ENCODE measurements around the gene ADCYAP1R1.

DNA sequence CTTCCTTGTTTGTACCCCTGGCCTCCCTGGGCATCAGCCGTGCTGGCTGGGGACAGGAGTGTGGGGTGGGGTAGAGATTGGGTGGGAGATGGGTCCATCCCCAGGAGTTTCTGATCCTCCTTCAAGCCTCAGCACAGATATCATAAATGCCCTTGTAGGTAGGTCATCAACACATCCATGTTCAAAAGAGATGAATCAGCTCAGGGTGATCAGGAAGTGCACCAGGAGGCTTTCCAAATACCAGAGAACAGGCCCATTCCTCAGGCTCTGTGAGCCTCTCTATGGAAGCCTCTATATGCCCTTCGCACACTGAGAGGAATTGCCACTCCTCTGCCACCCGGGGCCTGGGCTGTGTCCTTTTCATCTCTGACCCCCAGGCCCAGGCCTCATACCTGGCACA is 31.9 kb upstream of the ADCYAP1R1 start:
- TF ChIP-seq CTCF (IDR thresholded peaks at IDR 0.05) = no peak
- TF ChIP-seq EZH2 (IDR thresholded peaks at IDR 0.05; ENCODE audit: borderline replicate concordance, insufficient read depth, low read depth, low read length, poor library complexity, severe bottlenecking) = no peak
